GM21528 (cell line): ENCODE measurements around the gene KBTBD2.
A peak's percentile ranks its signal among the peaks of the same experiment; 100 is the strongest.
"Not testable (repeated sequence)": the region's sequence is repeated elsewhere in the genome, so short reads cannot be mapped to it uniquely, and the experiment has no call there.

Experiments used
- ATAC-seq: cut with Tn5 transposase; IDR thresholded peaks from one replicate; pipeline ENCODE4 v1.9.1; 2021; ENCODE audit warnings: mild to moderate bottlenecking, moderate library complexity; ENCODE audit not compliant: unreplicated experiment, low FRiP score

KBTBD2 gene

DNA sequence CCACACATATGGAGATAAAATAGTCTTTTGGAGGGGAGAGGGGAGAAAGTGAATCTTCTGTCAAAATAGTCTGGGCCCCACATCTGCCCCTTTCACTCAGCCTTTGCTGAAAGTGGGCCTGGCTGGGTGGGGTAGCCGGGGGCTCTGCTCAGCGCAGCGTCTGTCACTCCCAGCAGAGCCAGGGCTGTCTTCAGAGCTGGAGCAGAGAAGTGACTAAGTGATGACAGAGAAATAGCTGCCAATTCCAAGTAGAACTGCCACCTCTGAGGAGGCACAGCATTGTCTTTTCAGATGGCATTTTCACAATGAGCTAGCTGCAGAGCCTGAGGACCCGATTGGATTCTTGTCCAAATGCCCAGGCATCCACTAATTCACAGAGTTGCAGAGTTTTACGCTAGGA, 34.5 kb downstream of the KBTBD2 start:
- ATAC-seq, result not testable (repeated sequence)

DNA sequence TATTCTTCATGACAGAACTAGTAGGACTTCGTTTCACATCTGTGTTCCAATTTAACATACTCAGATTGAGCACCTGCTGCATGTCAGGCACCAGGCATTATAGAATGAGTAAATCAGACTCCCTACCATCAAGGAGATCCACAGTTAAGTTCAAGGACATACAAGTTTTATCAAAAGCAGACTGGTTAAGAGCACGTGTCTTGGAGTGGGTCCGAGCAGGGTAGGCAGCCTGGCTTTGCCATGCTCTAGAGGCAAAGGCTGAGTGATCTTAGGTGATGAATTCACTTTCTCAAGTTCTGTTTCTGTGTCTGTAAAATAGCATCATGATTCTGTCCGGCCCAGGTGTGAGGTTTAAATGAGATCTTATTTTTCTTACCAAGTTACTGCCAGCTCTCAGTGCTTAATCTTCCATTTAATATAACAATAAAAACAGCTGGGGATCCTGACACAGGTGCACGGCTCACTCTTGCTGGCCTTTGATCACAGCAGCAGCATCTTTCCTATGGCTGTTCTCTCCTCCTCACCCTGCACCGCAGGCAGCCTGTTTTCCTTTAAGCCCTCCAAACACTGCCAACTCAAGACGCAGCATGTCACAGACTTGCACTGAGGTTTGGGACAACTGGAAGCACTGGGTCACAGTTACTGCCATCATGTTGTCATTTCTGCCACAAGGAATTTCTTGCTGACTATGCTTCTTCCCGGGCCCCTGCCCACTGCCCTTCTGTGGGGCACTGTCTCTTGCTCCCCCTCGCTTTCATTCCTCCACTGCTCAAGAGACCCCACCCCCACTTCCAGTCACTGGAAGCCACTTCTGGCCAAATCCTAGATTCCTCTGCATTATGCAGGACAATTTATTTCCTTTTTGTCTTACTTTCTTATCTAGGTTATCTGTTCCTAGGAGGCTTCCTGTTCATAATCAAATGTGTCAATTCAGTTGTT, 35.5 kb downstream of the KBTBD2 start:
- not testable (repeated sequence) for ATAC-seq

DNA sequence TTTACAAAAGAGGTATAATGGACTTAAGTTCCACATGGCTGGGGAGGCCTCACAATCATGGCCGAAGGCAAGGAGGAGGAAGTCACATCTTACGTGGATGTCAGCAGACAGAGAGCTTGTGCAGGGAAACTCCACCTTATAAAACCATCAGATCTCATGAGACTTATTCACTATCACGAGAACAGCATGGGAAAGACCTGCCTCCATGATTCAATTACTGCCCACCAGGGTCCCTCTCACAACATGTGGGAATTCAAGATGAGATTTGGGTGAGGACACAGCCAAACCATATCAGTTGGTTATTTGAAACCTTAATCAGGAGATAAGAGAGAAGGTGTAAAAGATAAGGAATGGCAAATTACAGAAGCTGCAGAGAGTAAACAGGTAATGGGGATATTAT, 40.9 kb downstream of the KBTBD2 start:
- ATAC-seq, result not testable (repeated sequence)

DNA sequence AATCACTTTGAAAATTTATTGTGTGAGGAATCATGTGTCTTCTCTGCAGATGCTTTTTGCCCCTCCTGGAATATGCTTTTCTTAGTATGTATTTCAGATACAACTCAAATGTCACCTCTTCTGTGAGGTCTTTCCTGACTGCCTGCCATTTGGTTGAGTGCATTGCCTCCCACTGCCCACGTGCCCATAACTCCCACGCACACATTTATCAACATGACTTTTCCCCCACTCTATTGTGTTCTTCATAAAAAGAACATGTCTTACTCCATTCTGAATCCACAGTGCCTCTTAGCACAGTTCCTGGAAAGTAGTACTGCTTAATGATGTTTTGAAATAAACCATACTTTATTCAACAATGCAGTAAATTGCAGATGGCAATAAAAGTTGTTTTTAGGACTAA, 42.9 kb downstream of the KBTBD2 start:
- not testable (repeated sequence) for ATAC-seq

DNA sequence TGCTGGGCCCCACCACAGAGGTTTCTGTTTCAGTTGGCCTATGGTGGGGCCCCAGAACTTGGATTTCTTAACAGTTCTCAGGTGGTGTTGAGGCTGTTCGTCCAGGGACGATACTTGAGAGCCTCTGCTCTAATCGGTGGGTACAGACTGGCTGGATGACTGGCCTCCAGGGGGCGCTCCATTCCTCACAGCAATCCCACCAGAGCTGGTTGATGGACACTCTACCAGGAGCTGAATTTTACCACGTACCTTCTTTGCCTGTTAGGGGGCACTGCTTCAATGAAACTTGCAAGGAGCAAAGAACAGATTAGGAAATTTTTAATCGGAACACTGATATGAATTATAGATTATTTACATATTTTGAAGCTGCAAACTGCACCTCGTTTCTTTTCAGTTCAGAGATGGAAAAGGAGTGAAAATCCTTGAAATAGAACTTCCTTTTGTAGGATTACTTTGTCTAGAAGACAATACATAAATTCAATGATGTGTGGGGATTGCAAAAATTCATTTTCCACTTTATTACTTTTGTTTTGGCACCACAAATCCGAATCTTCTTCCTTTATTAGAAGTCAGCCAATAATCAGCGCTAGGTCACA, 44.8 kb downstream of the KBTBD2 start:
- ATAC-seq, result peak; percentile 100

DNA sequence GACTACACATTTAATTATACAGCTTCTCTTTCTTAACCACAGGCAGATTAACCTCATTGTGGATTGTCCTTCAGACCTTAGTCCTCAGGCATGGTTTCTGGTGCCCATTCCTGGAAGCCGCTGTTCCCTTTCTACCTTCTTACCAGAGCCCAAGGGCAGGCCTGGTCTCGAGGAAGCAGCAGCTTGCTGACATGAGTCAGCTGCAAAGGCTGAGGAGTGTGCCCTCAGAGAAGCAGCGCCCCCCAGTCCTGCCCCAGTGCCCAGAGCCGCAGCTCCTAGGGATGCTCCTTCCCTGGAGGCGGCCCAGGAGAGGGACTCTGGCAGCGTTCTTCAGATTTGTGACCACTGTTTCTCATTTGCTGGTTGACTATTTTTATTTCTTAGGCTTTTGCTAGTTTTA, 46.8 kb downstream of the KBTBD2 start:
- not testable (repeated sequence) for ATAC-seq

DNA sequence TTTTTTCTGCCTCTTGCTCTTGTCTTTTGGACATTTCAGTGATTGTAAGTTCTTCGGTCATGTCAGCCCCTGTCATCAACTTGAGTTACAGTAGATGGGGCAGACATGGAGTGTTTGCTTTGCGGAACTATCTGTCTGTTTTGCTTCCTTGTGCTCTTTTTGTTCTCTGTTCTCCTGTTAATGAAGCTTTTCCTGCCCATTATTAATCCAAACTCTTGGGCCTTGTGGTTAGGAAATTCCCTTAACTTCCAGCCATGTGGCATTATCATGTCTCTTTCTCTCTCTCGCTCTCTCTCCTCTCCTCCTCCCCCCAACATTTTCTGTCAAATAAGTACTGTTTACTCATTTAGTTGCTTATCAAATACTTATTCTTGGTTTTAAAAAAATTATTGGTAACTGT, 47.8 kb downstream of the KBTBD2 start:
- ATAC-seq, result not testable (repeated sequence)

DNA sequence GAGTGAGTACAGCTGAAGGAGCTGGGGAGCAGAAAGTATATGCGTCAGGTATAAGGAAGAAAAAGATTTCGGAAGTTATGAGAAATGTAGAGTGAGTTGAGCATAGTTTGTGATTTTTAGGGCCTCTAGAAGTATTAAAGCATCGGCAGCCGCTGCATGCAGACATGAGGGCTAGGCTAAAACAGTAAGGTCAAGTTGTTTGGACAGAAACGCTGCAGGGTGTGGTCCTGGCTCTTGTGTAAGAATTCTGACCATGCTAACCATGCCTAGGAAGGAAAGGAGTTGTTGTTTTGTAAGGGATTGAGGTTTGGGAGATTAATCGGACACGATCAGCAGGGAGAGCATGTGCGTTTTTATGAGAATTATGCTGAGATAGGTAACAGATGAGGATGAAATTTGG, 51.7 kb downstream of the KBTBD2 start:
- ATAC-seq, result not testable (repeated sequence)

DNA sequence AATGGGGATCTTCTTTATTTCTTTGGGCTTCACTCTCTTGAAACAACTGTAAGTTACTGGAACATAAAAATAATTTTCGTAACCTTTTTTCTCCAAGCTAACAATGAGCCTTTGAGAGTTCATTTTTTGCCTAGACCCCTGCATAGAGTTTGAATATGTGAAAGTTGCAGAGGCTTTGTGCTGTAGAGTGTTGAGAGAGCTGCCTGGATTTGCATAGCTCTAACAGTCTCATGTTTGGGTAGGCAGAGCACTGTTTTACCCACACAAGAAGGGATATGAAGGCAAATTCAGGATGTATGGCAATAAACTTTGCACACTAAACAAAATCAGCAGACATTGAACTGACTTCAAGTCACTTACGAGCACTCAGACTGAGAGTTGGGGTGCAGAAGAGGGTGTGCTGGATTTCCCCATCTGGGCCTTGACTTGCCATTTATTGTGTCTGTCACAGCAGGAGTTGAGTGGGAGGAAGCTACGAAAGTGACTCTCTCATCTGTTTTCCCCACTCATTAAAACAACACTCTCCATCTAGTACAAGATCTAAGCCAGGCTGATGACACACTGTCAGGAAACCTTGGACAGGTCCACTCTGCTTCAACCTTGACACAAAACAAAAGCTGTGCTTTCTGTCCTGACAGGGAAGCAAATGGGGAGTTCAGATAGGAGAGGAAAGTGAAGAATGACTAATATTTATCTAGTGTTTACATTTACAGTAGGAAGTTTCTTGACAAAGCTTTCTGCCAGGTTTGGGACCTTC, 62.4 kb downstream of the KBTBD2 start:
- ATAC-seq, result not testable (repeated sequence)
